Peyer's patch (tissue), 4 donors: Measurements from ENCODE around the gene NBAS.

Experiments used
- POLR2A ChIP-seq, 2 donors: fragments of 450-650 bp; IDR thresholded peaks; one replicate each; pipeline ENCODE4 v1.5.1; 2017; ENCODE audit warnings: antibody characterized with exemption in 2 of 2, mild to moderate bottlenecking in 2 of 2, moderate library complexity in 2 of 2
- TF ChIP-seq, protein P1 (sequence below), 6 experiments: fragments of 450-650 bp in 4 of 6; fragments of 200-600 bp in 2 of 6; sonication (generic) in 1 of 6; IDR thresholded peaks; one replicate each; pipeline ENCODE4 v1.5.1; 2017 to 2019; ENCODE audit warnings: antibody characterized with exemption in 6 of 6, mild to moderate bottlenecking in 3 of 6, moderate library complexity in 1 of 6

DNA sequence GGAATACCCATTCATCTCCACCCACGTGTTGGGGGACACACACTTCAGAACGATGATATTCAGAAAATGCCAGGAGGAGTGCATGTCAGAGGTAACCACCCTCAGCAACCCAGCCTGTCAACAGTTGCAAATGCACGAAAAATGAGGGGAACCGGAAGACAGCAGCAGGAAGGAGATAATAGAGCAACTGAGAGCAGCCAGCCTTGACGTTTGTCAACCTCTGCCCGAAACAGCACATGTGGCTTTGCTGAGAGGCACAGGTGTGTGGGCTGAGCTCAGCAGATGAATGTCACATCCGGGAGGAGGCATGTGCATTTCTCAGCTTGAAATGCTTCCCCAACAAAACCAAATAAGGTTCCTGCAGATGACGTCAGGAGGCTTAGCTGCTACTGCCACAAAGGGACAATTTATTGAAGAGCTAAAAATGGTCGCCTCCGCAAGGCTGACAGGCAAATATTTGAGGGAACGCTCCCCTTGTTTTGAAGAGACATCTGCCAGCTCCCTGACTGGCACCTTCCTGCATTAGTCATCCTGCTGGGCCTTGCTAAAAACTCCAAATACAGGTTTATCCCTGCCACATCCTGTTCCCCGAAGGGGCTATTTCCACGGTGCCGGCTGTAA, 419.0 kb downstream of the NBAS start:
- TF ChIP-seq, protein P1, sequence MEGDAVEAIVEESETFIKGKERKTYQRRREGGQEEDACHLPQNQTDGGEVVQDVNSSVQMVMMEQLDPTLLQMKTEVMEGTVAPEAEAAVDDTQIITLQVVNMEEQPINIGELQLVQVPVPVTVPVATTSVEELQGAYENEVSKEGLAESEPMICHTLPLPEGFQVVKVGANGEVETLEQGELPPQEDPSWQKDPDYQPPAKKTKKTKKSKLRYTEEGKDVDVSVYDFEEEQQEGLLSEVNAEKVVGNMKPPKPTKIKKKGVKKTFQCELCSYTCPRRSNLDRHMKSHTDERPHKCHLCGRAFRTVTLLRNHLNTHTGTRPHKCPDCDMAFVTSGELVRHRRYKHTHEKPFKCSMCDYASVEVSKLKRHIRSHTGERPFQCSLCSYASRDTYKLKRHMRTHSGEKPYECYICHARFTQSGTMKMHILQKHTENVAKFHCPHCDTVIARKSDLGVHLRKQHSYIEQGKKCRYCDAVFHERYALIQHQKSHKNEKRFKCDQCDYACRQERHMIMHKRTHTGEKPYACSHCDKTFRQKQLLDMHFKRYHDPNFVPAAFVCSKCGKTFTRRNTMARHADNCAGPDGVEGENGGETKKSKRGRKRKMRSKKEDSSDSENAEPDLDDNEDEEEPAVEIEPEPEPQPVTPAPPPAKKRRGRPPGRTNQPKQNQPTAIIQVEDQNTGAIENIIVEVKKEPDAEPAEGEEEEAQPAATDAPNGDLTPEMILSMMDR (IDR thresholded peaks at IDR 0.05) = no peak
- TF ChIP-seq POLR2A (IDR thresholded peaks at IDR 0.05) = no peak
